Gastrocnemius medialis (tissue), 4 donors: ENCODE data around the gene IRF2. TPM values are rescaled to one million over a fixed set of nuclear protein-coding genes. Genes with fewer than 3 reads are reported as not detected.

Source experiments
- ATAC-seq, 2 donors: fragments of 150-250 bp; one replicate each; pipeline ENCODE4 v1.9.1; 2016
- DNase-seq, 2 donors: peaks; one replicate each; pipeline ENCODE4 v3.0.0-alpha.2; 2019
- H3K27ac ChIP-seq, 4 donors: fragments of 200-600 bp; sonication (generic); 1 replicate in 1 of 4; 2 replicates in 3 of 4; pipeline ENCODE4 v1.5.1; 2016 to 2018; ENCODE audit warnings: mild to moderate bottlenecking in 2 of 4, moderate library complexity in 1 of 4
- H3K27me3 ChIP-seq, 3 donors: fragments of 200-600 bp; sonication (generic) in 2 of 3; 1 replicate in 1 of 3; 2 replicates in 2 of 3; pipeline versions ENCODE4 v1.5.1 to v1.6.0; 2016 to 2019; ENCODE audit warnings: mild to moderate bottlenecking in 1 of 3, moderate library complexity in 1 of 3
- H3K36me3 ChIP-seq, 2 donors: fragments of 200-600 bp; sonication (generic) in 1 of 2; one replicate each; pipeline ENCODE4 v1.5.1; 2017 to 2018
- H3K4me1 ChIP-seq, 2 donors: fragments of 200-600 bp; sonication (generic) in 1 of 2; one replicate each; pipeline ENCODE4 v1.5.1; 2016 to 2017; ENCODE audit warnings: mild to moderate bottlenecking in 2 of 2
- H3K4me3 ChIP-seq, 4 donors: fragments of 200-600 bp; sonication (generic) in 3 of 4; 1 replicate in 1 of 4; 2 replicates in 3 of 4; pipeline ENCODE4 v1.5.1; 2016 to 2019; ENCODE audit warnings: mild to moderate bottlenecking in 2 of 4
- H3K9me3 ChIP-seq, 3 donors: fragments of 200-600 bp; sonication (generic) in 2 of 3; 1 replicate in 1 of 3; 2 replicates in 2 of 3; pipeline ENCODE4 v1.5.1; 2016 to 2019
- CTCF ChIP-seq, 5 experiments: fragments of 450-650 bp in 3 of 5; fragments of 200-600 bp in 2 of 5; sonication (generic) in 2 of 5; IDR thresholded peaks in 4 of 5; conservative IDR thresholded peaks in 1 of 5; 1 replicate in 4 of 5; 2 replicates in 1 of 5; pipeline ENCODE4 v1.5.1; 2016 to 2019; ENCODE audit warnings: antibody characterized with exemption in 5 of 5, mild to moderate bottlenecking in 3 of 5, moderate library complexity in 3 of 5
- POLR2A ChIP-seq, 2 donors: fragments of 450-650 bp; IDR thresholded peaks; one replicate each; pipeline ENCODE4 v1.6.1; 2017; ENCODE audit warnings: antibody characterized with exemption in 2 of 2, mild to moderate bottlenecking in 2 of 2, moderate library complexity in 2 of 2
- in situ Hi-C, 4 donors: fragments of 200-750 bp; cut with MboI; loops; one replicate each; pipeline versions ENCODE4 v1.15.0 to v1.8.0; 2017; ENCODE audit warnings: low sequenced_read_pairs in 4 of 4
- intact Hi-C: fragments of 100-400 bp; cut with DNase I; formaldehyde crosslinking; loops from one replicate; pipeline ENCODE4 v1.15.1; 2023; ENCODE audit warnings: low total_unique reads
- total RNA-seq, 4 donors: library from RNA; depleted of rRNA; stranded (reverse); fragments of >200 nt; gene quantifications; one replicate each; pipeline versions ENCODE4 v1.1.0 to v1.2.3, GENCODE V29; 2016

Gene IRF2
- total RNA-seq, 4 donors from 2014 or later: 20.9 to 37.1 (median 32.8) TPM

GRCh38 chr4:184396570-184397515, 77.5 kb downstream of the IRF2 start:
- H3K4me3 ChIP-seq: no peak overlapping the region
- peaks cover 55 to 60% of the 10 kb centered on the region in 2 donors for H3K4me1 ChIP-seq
- peaks cover 0 to 18% of the 10 kb centered on the region in 2 donors for H3K36me3 ChIP-seq
- ATAC-seq: peak; percentile 11 to 51
- intact Hi-C loops: loop anchor here (5.0 kb wide), 1 partner anchor 50 kb away; no protein-coding TSS in a partner anchor
- no peaks in the 10 kb centered on the region for H3K9me3 ChIP-seq
- peak overlapping the region; percentile 71 to 86 (median 82) for H3K27ac ChIP-seq
- no peak for TF ChIP-seq CTCF (IDR thresholded peaks at IDR 0.05 in 4 of 5, conservative IDR thresholded peaks at IDR 0.05 in 1 of 5)
- TF ChIP-seq POLR2A (IDR thresholded peaks at IDR 0.05): no peak
- no peak for DNase-seq
- in situ Hi-C loops: loop anchor here in 1 of 4 donors (10.0 kb wide), 1 partner anchor 78 kb away; the partner anchor contains the start of gene IRF2
- no peaks in the 10 kb centered on the region for H3K27me3 ChIP-seq

GRCh38 chr4:184395971-184396391, 78.4 kb downstream of the IRF2 start:
- Histone ChIP-seq H3K36me3 (peaks cover 0 to 26% of the 10 kb centered on the region in 2 donors), H3K27me3 (no peaks in the 10 kb centered on the region), H3K27ac (peak overlapping the region; percentile 71 to 86 (median 82)), H3K4me3 (no peak overlapping the region), H3K9me3 (no peaks in the 10 kb centered on the region), H3K4me1 (peaks cover 46 to 55% of the 10 kb centered on the region in 2 donors)
- in situ Hi-C loops (loop anchor here in 1 of 4 donors (10.0 kb wide), 1 partner anchor 79 kb away; the partner anchor contains the start of gene IRF2), intact Hi-C loops (loop anchor here (5.0 kb wide), 1 partner anchor 49 kb away; no protein-coding TSS in a partner anchor)
- TF ChIP-seq POLR2A (IDR thresholded peaks at IDR 0.05) (no peak), CTCF (IDR thresholded peaks at IDR 0.05 in 4 of 5, conservative IDR thresholded peaks at IDR 0.05 in 1 of 5) (no peak)
- no peak for DNase-seq
- ATAC-seq: peak in 1 of 2 donors; percentile 12

GRCh38 chr4:184395451-184395917, 78.9 kb downstream of the IRF2 start:
- ATAC-seq: peak; percentile 40 to 56
- H3K4me1 ChIP-seq: peaks cover 41 to 50% of the 10 kb centered on the region in 2 donors

More at GRCh38 chr4:184395451-184395917, 78.9 kb downstream of the IRF2 start:
- in situ Hi-C loops: loop anchor here in 1 of 4 donors (10.0 kb wide), 1 partner anchor 79 kb away; the partner anchor contains the start of gene IRF2
- H3K36me3 ChIP-seq: peaks cover 0 to 30% of the 10 kb centered on the region in 2 donors
- H3K27me3 ChIP-seq: no peaks in the 10 kb centered on the region
- H3K4me3 ChIP-seq: no peak overlapping the region
- intact Hi-C loops: loop anchor here (5.0 kb wide), 1 partner anchor 48 kb away; no protein-coding TSS in a partner anchor
- no peak for DNase-seq
- no peaks in the 10 kb centered on the region for H3K9me3 ChIP-seq
- no peak for TF ChIP-seq CTCF (IDR thresholded peaks at IDR 0.05 in 4 of 5, conservative IDR thresholded peaks at IDR 0.05 in 1 of 5)
- TF ChIP-seq POLR2A (IDR thresholded peaks at IDR 0.05): no peak
- H3K27ac ChIP-seq: peak overlapping the region; percentile 71 to 86 (median 82)
